C1 segment of cervical spinal cord (tissue), 14 donors: Measurements from ENCODE around the gene JAKMIP1.
"Not testable (repeated sequence)": the region's sequence is repeated elsewhere in the genome, so short reads cannot be mapped to it uniquely, and the experiment has no call there.

Experiments
- DNase-seq, 14 donors: peaks; one replicate each; lab custom pipeline; 2025; lab: John Stamatoyannopoulos, UW

JAKMIP1 gene

DNA sequence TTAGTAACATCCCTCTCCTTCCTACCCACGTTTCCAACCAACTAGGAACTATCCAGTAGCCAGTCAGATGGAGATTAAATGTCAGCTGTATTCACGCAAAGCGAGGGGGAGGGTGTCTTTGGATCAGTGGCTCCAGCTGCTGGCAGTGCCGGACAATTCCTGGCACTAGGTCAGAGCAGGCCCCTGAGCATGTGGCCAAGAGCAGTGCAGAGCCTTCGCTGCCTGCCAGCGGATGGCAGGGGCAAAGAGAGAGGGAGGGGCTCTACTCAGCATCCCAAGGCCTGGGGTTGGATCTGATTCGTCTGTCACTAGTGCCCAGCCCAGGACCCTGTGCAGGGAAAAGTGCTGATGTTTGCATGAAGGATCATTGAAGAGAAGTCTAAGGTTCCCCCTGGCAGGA, 28.7 kb upstream of the JAKMIP1 start:
- DNase-seq = peak in 12 of 14 donors; percentile 10 to 76 (median 58)

DNA sequence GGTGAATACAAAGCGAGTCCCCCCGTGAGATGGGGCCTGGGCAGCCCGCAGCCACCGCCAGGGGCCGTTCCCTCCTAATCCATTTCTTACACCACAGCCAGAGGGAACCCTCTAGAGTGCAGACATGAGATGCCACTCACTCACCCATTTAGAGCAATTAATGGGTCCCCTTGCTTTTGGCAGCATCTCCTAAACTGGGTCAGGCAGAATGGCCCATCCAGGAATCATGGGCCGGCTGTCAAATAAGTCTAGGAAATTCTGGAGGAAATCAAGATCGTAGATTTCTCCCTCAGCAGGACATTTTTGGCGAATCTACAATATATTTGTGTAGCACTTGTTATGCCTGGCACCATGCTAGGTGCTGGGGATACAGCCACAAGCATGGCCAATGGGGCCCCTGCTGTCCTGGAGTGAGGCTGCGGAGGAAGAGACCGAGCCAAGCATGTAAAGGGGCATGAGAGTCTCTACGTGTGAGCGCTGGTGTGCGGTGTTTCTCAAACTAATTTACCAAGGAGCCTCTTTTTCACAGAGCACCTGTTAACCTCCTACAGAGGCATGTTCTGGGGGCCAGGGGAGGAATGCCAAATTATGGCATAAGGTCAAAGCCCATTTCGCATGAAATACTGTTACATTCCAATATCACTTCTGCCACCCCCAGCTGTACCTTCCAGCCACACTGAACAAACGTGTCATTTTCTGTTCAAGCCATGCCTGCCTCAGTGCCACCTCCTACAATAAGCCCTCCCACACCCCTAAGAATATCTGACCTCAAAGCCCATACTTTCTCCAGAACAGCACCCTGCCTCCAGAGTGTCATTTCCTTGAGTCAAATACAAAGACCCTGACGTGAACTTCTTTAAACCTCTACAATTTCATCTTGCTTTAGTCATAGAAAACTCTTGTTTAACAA, 28.1 kb upstream of the JAKMIP1 start:
- DNase-seq = no peak

DNA sequence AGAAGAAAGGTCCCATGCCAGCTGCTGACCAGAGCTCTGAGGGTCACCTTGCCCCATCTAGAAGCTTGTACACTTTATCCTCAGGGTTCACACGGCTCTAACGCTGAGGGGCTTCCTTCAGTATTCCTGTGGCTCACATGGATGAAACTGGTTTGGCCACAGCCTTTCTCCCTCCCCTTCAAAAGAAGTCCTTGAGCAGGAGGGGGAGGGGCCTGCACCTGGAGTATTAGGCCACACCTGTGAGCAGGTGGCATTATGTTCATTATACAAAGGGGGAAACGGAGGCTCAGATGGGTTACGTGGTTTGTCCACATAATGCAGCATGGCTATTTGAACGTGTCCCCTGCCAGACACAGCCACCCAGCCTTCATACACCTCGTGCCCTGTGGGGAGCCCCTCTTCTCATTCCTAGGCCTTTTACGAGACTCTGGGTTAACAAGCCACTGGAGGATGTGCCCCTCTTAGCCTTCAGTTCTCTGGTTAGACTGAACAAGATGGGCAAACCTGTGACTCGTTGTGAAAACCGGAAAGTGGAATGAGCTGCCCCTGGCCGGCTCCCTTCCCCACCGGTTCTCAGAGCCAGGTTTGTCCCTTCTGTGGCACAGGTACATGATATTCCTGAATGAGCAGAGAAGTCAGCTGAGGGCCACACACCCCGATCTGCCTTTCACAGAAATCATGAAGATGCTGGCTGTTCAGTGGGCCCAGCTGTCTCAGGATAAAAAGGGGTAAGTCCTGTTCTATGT, 27.2 kb upstream of the JAKMIP1 start:
- no peak for DNase-seq

DNA sequence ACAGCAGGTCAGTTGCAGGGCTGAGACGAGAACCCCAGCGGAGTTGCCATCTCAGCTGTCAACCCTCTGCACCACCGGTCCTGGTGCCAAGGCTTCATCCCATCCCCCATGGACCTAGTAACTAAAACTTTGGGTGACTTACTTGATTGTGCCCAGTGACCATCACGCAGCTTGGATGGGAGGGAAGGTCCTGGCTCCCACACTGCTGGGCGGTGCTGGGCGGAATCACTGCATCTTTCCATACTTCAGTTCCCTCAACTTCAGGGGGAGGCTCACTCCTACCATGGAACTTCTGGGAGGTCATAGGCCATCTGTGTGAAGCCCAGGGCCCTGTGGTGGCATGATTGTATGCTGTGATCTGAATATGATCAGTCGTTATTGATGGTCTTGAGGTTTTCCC, 26.2 kb upstream of the JAKMIP1 start:
- no peak for DNase-seq

DNA sequence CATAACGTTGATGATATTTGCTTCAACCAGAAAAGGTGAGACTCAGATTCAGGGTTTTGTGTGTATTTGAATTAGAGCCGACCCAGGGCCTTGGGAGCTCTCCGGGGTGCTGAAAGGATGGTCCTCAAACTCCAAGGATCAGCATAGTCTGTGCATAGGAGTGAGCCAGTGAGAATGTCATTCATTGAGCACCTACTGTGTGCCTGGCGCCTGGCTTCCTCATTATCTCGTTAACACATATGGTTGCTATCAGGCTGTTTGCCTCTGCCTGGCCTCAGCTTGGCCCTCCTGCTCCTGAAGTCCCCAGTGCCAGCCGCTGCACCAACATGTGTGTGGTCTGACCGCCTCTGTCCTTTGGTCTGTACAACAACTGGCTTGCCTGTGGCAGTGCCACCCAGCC, 25.1 kb upstream of the JAKMIP1 start:
- no peak for DNase-seq

DNA sequence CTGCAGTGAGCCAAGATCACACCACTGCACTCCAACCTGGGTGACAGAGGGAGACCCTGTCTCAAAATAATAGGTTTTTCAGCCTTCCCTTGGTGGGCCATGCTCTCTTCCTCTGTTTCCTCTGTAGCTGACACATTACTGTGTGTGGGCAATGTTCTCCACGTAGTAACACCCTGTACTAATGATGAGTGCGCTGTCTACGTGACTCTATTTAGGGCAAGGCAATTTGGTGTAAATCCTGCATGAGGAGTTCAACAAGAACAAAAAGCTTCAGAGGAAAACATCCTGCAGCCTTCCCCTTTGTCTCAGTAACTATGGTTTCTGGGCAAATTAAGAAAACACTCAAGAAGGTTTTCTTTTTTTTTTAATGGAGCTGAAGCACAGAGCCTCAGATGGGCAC, 24.4 kb upstream of the JAKMIP1 start:
- DNase-seq = no peak

DNA sequence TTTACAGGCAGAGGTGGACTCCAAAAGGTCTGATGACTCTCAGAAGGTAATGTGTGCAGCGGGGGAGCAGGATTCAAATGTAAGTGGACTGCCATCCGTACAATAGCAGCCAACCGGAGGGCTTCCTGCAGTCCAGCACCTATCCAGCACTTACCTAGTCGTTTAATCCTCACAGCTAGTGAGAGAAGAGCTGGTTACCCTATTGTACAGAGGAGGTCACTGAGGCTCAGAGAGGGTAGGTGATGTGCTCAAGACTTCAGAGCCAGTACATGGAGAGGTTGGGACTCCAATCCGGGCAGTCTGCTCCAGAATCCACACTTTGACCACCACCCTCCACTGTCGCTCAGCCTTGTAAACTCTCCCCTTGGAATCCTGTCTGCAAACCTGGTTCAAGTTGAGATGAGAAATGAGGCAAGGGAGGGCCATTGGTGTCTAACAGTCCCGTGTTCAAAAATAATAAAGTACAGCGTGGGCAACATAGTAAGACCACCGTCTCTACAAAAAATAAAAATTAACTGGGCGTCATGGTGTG, 22.5 kb upstream of the JAKMIP1 start:
- peak in 7 of 14 donors; percentile 6 to 41 (median 23) for DNase-seq

DNA sequence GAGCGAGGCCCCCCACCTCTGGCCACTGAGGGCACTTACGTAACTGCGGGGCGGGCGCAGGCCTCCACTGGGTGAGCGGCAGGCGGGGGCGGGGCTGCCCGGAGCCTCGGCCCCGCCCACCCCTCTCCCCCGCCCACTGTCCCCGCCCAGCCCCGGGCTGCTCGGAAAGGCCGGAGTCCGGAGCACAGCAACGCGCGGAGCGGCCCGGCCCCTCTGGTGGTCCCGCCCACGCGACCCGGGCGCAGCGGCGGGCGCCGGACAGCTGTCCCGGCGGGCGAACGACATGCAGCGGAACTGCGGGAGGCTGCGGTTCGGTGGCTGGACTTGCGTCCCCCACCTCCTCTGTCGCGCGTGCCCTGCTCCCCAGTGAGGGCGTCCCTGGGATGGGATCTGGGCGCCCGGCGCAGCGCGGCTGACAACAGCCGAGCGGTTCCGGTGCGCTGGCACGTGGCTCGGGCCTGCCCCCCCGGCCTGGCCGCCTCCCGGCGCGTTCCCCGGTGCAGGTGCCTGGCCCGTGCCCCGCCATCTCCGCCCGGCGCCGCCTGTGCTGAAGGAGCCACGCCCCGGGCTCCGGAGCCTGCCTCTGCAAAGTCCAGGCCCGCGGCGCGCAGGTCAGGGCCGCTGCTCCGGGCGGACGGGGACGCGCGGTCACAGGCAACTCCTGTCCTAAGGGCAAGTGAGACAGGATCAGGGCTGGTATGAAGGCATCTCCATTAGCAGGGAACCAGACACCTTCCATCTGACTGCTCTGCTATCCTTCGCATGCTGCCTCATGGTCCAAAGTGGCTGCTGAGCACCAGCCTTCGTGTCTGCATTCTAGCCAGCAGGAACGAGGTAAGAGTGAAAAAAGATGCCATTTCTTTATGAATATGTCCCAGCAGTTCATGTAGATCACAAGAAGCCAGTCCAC, 21.8 kb upstream of the JAKMIP1 start:
- DNase-seq = peak in 11 of 14 donors; percentile 30 to 80 (median 48)

DNA sequence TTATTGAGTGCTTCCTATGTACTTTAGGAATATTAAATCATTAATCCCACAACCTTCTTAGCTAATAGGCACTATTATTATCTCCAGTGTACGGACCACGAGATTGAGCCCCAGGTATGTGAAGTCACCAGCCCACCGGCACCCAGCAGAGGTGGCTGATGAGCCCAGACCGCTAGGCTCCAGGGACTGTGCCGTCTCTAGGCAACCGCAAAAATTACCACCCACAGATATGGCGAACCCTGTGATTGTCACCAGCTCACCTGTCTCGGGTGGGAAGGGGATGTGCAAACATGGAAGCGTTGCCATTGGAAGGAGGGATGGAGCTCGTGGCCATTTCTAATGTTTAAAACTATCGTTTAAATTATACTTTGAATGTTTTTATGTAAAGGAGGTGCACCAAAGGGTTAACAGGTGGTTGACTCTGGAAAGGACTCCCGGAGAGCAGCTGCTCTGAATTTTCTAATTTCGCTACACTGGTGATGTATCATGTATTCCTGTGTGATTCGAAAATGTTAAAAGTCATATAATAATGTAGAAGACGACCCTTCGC, 21.0 kb upstream of the JAKMIP1 start:
- DNase-seq = no peak

DNA sequence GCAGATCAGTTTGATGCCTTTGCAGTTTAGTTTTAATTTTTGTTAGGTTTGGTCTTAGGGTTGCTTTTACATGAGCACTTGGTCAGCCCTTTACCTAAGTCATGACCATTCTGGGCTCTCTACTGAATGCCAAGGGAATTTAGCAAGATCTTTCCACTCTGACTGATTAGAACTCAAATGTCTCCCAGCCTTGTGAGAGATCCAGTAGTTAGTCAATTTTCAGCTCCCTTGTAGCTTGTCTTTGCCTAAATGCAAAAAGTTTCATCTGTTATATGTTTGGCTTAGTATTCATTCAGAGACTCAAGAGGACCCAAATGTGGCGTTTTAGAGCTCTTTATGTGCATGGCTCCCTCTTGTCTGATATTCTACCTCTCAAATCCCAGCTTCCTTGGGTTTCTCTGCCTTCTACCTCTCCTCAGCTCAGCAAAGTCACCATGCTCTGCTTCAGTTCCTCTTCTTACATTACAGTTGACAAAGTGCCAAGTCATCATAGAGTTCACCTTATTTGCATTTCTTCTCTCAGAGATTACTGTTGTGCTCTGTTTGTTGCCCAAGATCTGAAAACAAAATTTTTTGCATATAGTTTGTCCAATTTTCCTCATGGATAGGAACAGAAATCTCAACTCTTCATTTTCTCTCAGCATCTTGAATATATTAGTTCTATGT, 17.5 kb upstream of the JAKMIP1 start:
- no peak for DNase-seq

DNA sequence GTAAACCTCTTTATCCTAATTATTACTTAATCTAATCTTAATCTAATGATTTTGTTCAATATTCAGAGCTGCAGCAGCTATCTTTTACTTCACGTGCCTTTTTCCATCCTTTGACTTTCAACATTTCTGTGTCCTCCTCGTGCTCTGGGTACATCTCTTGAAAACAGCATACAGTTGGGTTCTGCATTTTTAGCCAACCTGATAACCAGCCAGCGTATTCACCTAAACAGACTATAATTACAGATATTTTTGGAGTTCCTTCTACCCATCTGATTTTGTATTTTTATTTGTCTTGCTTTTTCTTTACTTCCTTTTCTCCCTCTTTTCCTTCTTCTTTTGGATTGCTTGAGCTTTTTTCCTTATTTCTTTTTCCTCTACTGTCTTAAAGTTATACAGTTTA, 16.2 kb upstream of the JAKMIP1 start:
- no peak for DNase-seq

DNA sequence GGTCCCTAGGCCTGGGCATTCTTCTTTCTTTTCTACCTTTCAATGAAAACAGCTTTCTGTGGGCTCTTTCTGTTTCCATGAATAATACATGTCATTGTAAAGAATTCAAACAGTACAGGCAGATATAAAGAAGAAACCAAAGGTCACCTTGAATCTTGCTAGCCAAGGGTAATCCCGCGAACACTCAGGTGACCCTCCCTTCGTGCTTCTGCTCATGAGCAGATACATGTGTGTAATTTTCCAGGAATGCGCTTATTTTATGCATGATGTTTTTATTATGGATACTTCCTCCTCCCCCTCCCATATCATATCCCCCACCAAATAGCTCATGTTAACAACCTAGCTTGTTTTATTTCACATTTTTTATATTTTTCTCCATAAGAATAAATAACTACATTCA, 9.6 kb upstream of the JAKMIP1 start:
- DNase-seq = no peak

DNA sequence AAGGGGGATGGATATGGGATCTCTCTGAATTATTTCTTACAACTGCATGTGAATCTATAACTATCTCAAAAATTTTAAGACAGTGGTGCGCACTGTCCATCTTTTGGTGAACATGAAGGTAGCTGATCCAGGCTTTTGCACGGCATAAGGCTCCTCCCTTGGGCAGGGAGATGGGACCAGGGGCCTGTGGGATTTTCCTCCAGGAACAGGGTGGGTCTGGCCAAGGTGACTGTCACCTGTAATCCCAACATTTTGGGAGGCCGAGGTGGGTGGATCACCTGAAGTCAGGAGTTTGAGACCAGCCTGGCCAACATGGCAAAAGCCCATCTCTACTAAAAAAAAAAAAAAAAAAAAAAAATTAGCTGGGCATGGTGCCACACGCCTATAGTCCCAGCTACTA, 8.9 kb upstream of the JAKMIP1 start:
- not testable (repeated sequence) for DNase-seq

DNA sequence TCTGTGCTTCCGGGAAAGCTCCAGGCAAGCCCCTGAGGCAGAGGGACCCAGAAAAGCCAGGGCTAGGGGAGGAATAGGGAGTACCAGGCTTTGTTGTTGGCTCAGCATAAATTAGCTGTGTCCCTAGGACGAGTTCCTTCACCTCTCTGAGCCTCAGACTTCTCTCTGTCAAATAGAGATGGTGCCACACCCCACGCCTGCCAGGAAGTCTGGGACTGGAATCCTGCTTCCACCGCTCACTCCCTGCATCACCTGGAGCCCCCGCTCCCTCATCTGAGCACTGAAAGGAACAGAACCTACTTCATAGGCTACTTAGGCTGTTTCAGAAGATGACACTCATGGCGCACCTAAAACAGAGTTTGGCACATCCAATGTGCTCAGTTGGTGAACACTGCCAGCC, 8.1 kb upstream of the JAKMIP1 start:
- DNase-seq = no peak

DNA sequence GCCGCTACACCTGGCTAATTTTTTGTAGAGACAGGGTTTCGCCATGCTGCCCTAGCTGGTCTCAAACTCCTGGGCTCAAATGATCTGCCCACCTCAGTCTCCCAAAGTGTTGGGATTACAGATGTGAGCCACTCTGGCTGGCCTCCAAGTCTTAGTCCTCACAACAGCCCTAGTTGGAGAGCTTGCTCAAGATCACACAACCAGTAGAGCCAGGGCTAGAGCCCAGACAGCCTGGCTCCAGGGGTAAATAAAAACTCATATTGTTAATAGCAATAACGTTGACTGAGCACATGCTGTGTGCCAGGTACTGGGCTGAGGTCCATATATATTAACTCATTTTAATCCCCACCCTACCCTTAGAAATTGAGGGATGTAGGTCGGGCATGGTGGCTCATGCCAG, 7.3 kb upstream of the JAKMIP1 start:
- no peak for DNase-seq

DNA sequence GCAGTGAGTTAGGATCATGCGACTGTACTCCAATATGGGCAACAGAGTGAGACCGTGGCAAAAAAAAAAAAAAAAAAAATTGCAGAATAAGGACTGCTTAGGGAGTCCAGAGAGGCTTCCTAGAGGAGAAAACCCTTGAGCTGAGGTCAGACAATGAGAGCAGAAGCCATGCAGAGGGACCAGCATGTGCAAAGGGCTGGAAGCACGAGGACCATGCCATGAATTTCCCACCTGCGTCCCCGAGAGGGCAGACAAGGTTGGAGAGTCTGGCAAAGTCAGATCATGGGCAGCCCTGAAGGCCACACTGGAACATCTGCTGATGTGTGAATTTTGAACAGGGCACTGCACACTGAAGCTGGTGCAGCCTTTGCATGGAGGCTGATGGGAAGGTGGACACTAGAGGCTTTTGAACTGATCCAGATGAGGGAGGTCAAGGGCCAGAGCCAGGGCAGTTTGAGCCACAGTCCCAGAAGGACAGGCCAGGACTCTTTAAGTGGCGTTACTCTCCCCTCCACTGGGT, 6.5 kb upstream of the JAKMIP1 start:
- no peak for DNase-seq

DNA sequence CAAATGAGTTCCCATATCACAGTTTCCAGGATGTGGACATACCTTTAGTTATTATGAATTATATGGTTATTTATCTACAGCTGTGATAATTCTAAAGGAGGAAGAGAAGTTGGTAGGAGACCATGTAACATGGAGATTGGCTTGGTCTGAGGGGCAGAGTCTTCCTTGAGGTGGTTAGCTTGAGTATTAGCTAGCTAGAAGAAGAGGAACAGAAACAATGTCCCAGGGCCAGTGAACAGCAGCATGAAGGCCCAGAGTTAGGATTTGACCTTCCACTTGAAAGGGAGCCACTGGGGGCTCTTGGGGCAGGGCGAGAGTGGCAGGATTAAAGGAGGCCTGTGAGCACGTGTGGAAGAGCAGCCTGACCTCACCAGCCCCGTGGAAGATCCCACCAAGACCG, 5.6 kb upstream of the JAKMIP1 start:
- DNase-seq = no peak

DNA sequence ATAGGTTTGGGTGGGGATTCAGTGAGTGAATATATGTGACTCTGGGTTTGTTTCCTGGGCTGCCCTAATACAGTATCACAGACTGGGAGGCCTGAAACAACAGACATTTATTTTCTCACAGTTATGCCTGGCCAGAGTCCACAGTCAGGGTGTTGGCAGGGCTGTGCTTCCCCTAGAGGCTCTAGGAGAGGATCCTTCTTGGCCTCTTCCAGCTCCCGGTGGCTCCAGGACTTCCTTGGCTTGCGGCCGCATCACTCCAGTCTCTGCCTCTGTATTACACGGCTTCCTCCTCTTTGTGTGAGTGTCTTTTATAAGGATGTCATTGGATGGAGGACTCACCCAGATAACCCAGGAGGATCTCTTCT, 5.2 kb upstream of the JAKMIP1 start:
- no peak for DNase-seq

DNA sequence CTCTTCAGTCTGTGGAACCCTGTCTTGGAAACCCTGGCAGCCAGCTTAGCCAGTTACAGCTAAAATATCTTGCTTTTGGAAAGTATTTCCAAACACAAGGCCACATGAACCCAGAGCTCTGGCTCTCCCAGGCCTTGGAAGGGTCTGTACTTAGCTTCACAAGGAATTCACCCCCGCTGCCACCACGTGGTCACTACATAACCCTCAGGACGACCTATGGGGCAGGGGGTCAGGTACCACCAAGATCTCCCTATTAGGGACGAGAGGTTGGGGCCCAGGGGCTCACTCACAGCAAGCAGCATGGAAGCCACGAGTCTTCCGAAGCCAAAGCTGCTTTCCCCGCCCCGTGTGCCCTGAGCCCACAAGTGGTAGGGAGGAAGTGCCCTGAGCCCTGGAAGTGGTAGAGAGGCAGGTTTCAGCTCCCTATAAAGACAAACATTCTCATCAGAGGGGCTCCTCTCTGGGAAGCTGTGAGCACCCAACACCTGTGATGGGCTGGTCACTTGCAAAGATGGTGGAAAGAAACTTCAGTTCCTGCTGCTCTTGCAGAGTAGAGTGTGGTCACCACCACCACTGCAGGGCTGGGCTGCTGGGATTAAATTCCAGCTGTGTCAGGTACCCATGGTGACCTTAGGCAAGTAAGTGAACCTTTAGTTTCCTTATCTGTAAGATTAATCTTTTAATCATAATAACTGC, 4.7 kb upstream of the JAKMIP1 start:
- no peak for DNase-seq

DNA sequence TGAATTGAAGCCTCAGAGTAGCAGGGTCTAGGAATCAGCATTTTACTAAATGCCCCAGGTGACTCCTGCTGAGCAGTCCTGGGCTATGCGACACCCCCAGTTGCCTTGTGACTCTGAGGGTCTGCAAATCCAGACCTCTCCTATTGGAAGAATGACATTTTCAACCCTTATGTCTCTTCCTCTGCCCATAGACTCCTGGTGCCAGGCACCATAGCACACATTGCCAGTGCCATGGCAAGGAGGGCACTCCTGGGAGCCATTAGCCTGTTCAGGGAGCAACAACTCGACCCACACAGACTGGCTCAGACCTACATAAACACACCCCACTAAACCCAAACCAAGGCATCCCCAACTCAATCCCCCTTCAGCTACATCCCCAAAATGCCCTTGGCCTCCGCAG, 3.7 kb upstream of the JAKMIP1 start:
- DNase-seq = no peak
